Activated T-cell treated with anti-CD3 and anti-CD28 coated beads, Interleukin-2, amount 50 U/mL, for 72 hours (primary cell): ENCODE data around the gene DSTN. TPM values are rescaled to one million over a fixed set of nuclear protein-coding genes. Genes with fewer than 3 reads are reported as not detected.
A peak's percentile ranks its signal among the peaks of the same experiment; 100 is the strongest.

ENCODE experiments used
- ATAC-seq, 2 donors: fragments of 150-1000 bp; cut with Tn5 transposase; replicated peaks in 1 of 2; 2 replicates each; pipeline ENCODE4 v1.10.0; 2021; ENCODE audit warnings: moderate library complexity in 2 of 2, mild to moderate bottlenecking in 1 of 2
- DNase-seq, 2 donors: peaks; one replicate each; pipeline ENCODE4 v3.0.0; 2021 to 2022; ENCODE audit warnings: mixed read lengths in 1 of 2
- H3K27ac Mint-ChIP-seq: one replicate; pipeline ENCODE4 v1.8.0; 2022; ENCODE audit warnings: mild to moderate bottlenecking, moderate library complexity, mixed read lengths
- H3K27me3 Mint-ChIP-seq: one replicate; pipeline ENCODE4 v1.8.0; 2022; ENCODE audit warnings: low read depth, mixed read lengths
- H3K36me3 Mint-ChIP-seq, 2 donors: one replicate each; pipeline ENCODE4 v1.8.0; 2022; ENCODE audit warnings: mixed read lengths in 2 of 2, mild to moderate bottlenecking in 1 of 2; ENCODE audit not compliant: insufficient read depth in 2 of 2
- H3K4me1 Mint-ChIP-seq: one replicate; pipeline ENCODE4 v1.8.0; 2022; ENCODE audit warnings: low read depth, mixed read lengths
- H3K4me3 Mint-ChIP-seq, 2 donors: one replicate each; pipeline ENCODE4 v1.8.0; 2022; ENCODE audit warnings: mild to moderate bottlenecking in 2 of 2, mixed read lengths in 2 of 2, moderate library complexity in 2 of 2
- H3K9me3 Mint-ChIP-seq, 2 donors: one replicate each; pipeline ENCODE4 v1.8.0; 2022; ENCODE audit warnings: mixed read lengths in 2 of 2
- total RNA-seq, 2 donors: library from RNA; stranded (reverse); gene quantifications; one replicate each; pipeline ENCODE4 v1.2.3, GENCODE V29; 2022

DSTN gene
- total RNA-seq, 2 donors from 2014 or later, result 62.8 to 70.4 TPM

GRCh38 chr20:17572034-17572638 is 2.3 kb downstream of the DSTN start:
- no peak for ATAC-seq
- H3K27ac Mint-ChIP-seq, result no peak overlapping the region
- peaks cover 29% of the 10 kb centered on the region for H3K4me1 Mint-ChIP-seq
- H3K36me3 Mint-ChIP-seq, result peaks cover 6 to 7% of the 10 kb centered on the region in 2 donors
- H3K9me3 Mint-ChIP-seq, result no peaks in the 10 kb centered on the region
- no peak for DNase-seq
- peak overlapping the region; percentile 70 to 79 for H3K4me3 Mint-ChIP-seq
- peaks cover 10% of the 10 kb centered on the region for H3K27me3 Mint-ChIP-seq

DNA sequence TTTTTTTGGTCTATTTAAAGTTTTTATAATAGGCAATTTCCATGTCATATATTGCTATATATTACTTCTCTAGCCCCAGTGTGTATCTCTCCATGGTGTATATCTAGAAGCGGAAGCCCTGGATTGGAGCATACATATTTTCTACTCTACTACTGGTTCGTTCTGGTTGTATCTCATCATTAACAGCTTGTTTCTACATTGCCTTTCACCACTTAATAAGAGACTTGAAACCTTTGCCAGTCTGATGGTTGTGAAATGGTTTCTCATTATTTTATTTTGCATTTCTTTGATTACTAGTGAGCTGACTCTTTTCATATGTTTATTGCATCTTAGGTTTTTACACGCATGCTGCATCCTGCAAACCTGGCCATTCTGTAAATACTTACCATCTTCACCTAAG is 3.6 kb downstream of the DSTN start:
- Mint-ChIP-seq H3K27me3 (peaks cover under 1% of the 10 kb centered on the region), H3K27ac (no peak overlapping the region), H3K4me1 (peaks cover 29% of the 10 kb centered on the region), H3K36me3 (peaks cover 6 to 7% of the 10 kb centered on the region in 2 donors), H3K4me3 (no peak overlapping the region), H3K9me3 (no peaks in the 10 kb centered on the region)
- DNase-seq, result no peak
- no peak for ATAC-seq

- H3K27me3 Mint-ChIP-seq, result no peaks in the 10 kb centered on the region
- H3K4me3 Mint-ChIP-seq, result no peak overlapping the region
- ATAC-seq, result no peak
- H3K27ac Mint-ChIP-seq, result no peak overlapping the region
- peaks cover 0 to 3% of the 10 kb centered on the region in 2 donors for H3K36me3 Mint-ChIP-seq
- DNase-seq, result no peak
- H3K4me1 Mint-ChIP-seq, result peaks cover 43% of the 10 kb centered on the region
- H3K9me3 Mint-ChIP-seq, result no peaks in the 10 kb centered on the region
These were observed 6.3 kb downstream of the DSTN start for GRCh38 chr20:17576215-17576614.

DNA sequence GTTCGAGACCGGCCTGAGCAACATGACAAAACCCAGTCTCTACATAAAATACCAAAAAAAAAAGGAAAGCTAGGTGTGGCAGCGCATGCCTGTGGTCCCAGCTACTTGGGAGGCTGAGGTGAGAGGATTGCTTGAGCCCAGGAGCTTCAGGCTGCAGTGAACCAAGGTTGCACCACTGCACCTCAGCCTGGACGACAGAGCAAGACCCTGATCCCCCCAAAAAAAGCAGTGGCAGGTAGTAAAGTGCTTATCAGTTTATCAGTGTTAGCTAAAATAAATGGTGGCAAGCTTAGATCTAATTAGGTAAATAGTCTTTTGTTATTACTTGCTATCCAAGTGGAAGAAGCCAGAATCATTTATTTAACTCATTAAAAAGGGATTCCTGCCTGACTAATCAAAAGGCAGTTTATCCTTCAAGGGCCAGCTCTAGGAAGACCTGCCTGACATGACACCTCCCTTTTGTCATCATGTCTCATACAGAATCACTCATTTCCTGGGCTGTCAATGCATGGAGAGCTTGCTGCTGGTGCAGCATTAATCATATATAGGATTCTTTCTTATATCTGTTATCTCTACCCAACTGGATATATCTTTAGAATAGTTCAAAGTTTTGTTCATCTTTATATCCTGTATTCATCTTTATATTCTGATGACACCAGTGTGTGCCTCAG is 9.6 kb downstream of the DSTN start:
- Mint-ChIP-seq H3K4me3 (no peak overlapping the region), H3K9me3 (no peaks in the 10 kb centered on the region), H3K27ac (no peak overlapping the region), H3K36me3 (peaks cover 0 to 2% of the 10 kb centered on the region in 2 donors), H3K4me1 (peaks cover 20% of the 10 kb centered on the region), H3K27me3 (no peaks in the 10 kb centered on the region)
- no peak for DNase-seq
- ATAC-seq, result peak in 1 of 2 donors; percentile 67

GRCh38 chr20:17580895-17581294 is 11.0 kb downstream of the DSTN start:
- no peak overlapping the region for H3K27ac Mint-ChIP-seq

GRCh38 chr20:17583126-17583525 is 13.3 kb downstream of the DSTN start:
- no peaks in the 10 kb centered on the region for H3K27me3 Mint-ChIP-seq
- ATAC-seq, result no peak
- no peak overlapping the region for H3K27ac Mint-ChIP-seq
- H3K4me3 Mint-ChIP-seq, result no peak overlapping the region
- peaks cover 26% of the 10 kb centered on the region for H3K4me1 Mint-ChIP-seq
- no peak for DNase-seq
- H3K36me3 Mint-ChIP-seq, result peaks cover 0 to 2% of the 10 kb centered on the region in 2 donors
- H3K9me3 Mint-ChIP-seq, result no peaks in the 10 kb centered on the region

More at GRCh38 chr20:17580895-17581294, 11.0 kb downstream of the DSTN start:
- no peak for ATAC-seq
- peaks cover 0 to 2% of the 10 kb centered on the region in 2 donors for H3K36me3 Mint-ChIP-seq
- peaks cover 20% of the 10 kb centered on the region for H3K4me1 Mint-ChIP-seq
- H3K27me3 Mint-ChIP-seq, result no peaks in the 10 kb centered on the region
- no peak overlapping the region for H3K4me3 Mint-ChIP-seq
- no peaks in the 10 kb centered on the region for H3K9me3 Mint-ChIP-seq
- no peak for DNase-seq

DNA sequence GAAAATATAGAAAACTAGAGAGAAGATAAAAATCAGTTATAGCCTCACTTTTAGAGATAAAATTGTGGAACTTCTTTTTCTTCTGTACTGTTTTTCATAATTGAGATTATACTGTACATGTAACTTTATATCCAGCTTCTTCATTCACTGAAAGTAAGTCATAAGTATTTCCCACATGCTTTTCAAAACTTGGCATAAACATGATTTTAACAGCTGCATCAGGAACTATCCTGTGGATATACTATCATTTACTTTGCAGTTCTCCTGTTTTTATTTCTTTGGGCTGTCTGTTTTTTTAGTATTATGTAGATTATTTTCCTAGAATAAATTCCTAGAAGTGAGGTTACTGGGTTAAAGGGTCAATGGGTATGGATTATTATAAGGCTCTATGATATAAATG is 14.8 kb downstream of the DSTN start:
- DNase-seq, result no peak
- no peaks in the 10 kb centered on the region for H3K9me3 Mint-ChIP-seq
- peaks cover 0 to 2% of the 10 kb centered on the region in 2 donors for H3K36me3 Mint-ChIP-seq
- H3K27ac Mint-ChIP-seq, result peak overlapping the region; percentile 43
- H3K4me1 Mint-ChIP-seq, result peaks cover 18% of the 10 kb centered on the region
- H3K27me3 Mint-ChIP-seq, result no peaks in the 10 kb centered on the region
- ATAC-seq, result no peak
- H3K4me3 Mint-ChIP-seq, result no peak overlapping the region

DNA sequence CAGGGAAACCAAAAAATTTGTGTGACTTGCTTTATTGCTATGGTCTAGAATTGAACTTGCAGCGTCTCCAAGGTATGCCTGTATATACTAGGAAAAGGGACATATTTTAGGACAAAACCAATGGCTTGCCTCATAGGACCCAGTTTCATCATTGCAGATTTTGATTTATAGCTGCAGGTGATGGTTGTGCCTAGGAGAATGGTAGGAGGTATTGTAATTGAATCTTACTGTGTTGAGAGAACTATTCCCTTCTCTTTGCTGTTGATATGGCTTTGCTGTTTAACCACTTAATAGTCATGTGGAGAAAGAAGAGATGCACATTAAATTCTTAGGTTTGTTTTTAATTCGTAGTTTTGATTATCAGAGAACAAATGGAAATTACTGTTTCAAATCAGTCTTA is 16.4 kb downstream of the DSTN start:
- ATAC-seq, result no peak
- Mint-ChIP-seq H3K4me1 (peaks cover 11% of the 10 kb centered on the region), H3K27ac (no peak overlapping the region), H3K4me3 (no peak overlapping the region), H3K36me3 (no peaks in the 10 kb centered on the region), H3K27me3 (no peaks in the 10 kb centered on the region), H3K9me3 (no peaks in the 10 kb centered on the region)
- DNase-seq, result no peak

DNA sequence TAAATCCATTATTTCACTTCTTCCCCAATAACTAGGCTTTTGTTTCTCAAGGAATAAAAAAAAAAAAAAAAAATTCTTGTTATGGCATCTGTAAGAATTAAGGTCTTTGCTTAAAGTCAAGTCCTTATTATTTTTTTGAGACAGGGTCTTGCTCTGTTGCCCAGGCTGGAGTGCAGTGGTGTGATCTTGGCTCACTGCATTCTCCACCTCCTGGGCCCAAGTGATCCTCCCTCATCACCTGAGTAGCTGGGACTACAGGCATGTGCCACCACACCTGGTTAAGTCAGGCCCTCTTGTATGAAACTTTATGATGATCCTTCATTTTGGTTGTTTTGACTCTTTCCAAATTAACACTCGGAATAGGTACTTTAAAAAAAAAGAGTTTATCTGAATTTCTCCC is 17.3 kb downstream of the DSTN start:
- H3K4me1 Mint-ChIP-seq, result peaks cover 11% of the 10 kb centered on the region
- H3K36me3 Mint-ChIP-seq, result peaks cover 0 to 4% of the 10 kb centered on the region in 2 donors
- ATAC-seq (no peak), DNase-seq (no peak)
- H3K27me3 Mint-ChIP-seq, result no peaks in the 10 kb centered on the region
- no peak overlapping the region for H3K4me3 Mint-ChIP-seq
- peak overlapping the region; percentile 54 for H3K27ac Mint-ChIP-seq
- H3K9me3 Mint-ChIP-seq, result no peaks in the 10 kb centered on the region

DNA sequence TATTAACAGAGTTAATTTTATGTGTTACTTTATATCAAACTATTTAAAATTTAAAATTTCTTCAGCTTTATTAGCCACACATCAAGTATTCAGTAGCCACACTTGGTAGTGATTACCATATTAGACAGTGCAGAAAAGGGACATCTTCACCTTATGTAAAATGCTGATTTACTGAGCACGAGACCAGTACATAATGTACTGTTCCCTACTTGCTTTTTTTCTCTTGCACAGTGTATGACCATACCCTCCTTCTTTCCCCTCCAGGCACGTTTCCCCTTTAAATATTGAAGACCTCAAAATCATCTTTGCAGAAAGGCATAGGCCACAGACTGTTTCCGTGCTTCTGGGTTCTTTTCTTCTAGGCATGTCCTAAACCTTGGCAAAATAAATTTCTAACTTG is 17.9 kb downstream of the DSTN start:
- no peak for ATAC-seq
- Mint-ChIP-seq H3K27ac (no peak overlapping the region), H3K36me3 (peaks cover 0 to 4% of the 10 kb centered on the region in 2 donors), H3K4me1 (peaks cover 11% of the 10 kb centered on the region), H3K4me3 (no peak overlapping the region), H3K27me3 (no peaks in the 10 kb centered on the region), H3K9me3 (no peaks in the 10 kb centered on the region)
- DNase-seq, result no peak

- Mint-ChIP-seq H3K27me3 (no peaks in the 10 kb centered on the region), H3K36me3 (peaks cover 0 to 4% of the 10 kb centered on the region in 2 donors), H3K27ac (peak overlapping the region; percentile 38), H3K4me1 (peaks cover 11% of the 10 kb centered on the region), H3K4me3 (no peak overlapping the region), H3K9me3 (no peaks in the 10 kb centered on the region)
- DNase-seq (no peak), ATAC-seq (no peak)
These were observed 19.4 kb downstream of the DSTN start for GRCh38 chr20:17589161-17589834.

- H3K4me3 Mint-ChIP-seq, result no peak overlapping the region
- no peaks in the 10 kb centered on the region for H3K9me3 Mint-ChIP-seq
- no peaks in the 10 kb centered on the region for H3K27me3 Mint-ChIP-seq
- peaks cover 11% of the 10 kb centered on the region for H3K4me1 Mint-ChIP-seq
- peaks cover 0 to 4% of the 10 kb centered on the region in 2 donors for H3K36me3 Mint-ChIP-seq
- no peak for ATAC-seq
- no peak for DNase-seq
- H3K27ac Mint-ChIP-seq, result no peak overlapping the region
These were observed 20.4 kb downstream of the DSTN start for GRCh38 chr20:17590245-17590644.

GRCh38 chr20:17593902-17594301 is 24.0 kb downstream of the DSTN start:
- Mint-ChIP-seq H3K27ac (no peak overlapping the region), H3K9me3 (no peaks in the 10 kb centered on the region), H3K4me1 (peaks cover 5% of the 10 kb centered on the region), H3K4me3 (no peak overlapping the region), H3K27me3 (no peaks in the 10 kb centered on the region), H3K36me3 (peaks cover 0 to 7% of the 10 kb centered on the region in 2 donors)
- ATAC-seq (no peak), DNase-seq (no peak)
